Fibroblast of villous mesenchyme (primary cell): ENCODE measurements around the gene SLF2. TPM values are rescaled to one million over a fixed set of nuclear protein-coding genes. Genes with fewer than 3 reads are reported as not detected.

ENCODE experiments used
- DNase-seq: peaks from one replicate; pipeline ENCODE4 v3.0.0-alpha.2; 2010; ENCODE audit warnings: low read depth
- H3K4me3 ChIP-seq: 2 replicates; pipeline ENCODE4 v1.5.1; 2011; ENCODE audit warnings: low read depth, mild to moderate bottlenecking, low read length
- total RNA-seq: library from RNA; depleted of rRNA; stranded (reverse); fragments of >200 nt; gene quantifications from 2 replicates; pipeline ENCODE4 v1.2.3, GENCODE V29; 2012
- TF ChIP-seq, protein P1 (sequence below): IDR thresholded peaks from 2 replicates; pipeline ENCODE4 v1.5.1; 2012; ENCODE audit warnings: low read depth, mild to moderate bottlenecking, low read length; ENCODE audit not compliant: insufficient read depth

SLF2 gene
- total RNA-seq, 1 donor, result 55.7 TPM

DNA sequence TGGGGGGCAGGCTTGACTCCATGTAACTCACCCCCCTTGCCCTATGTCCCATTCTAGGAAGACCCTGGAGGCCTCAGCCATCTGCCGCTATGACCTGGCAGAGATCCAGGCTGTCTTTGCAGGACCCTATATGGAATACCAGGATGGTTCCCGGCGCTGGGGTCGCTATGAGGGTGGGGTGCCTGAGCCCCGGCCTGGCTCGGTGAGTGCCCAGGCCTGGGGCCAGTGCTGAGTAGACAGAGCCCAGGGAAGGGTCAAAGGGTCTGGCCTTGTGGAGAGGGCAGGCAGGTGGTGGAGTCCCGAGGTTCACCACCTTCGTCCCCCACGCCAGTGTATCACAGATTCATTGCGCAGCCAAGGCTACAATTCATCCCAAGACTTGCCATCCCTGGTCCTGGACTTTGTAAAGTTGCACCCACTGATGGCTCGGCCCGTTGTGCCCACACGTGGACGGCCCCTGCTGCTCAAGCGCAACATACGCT lies 67.1 kb downstream of the SLF2 start:
- no peak overlapping the region for H3K4me3 ChIP-seq
- no peak for DNase-seq
- TF ChIP-seq, protein P1, sequence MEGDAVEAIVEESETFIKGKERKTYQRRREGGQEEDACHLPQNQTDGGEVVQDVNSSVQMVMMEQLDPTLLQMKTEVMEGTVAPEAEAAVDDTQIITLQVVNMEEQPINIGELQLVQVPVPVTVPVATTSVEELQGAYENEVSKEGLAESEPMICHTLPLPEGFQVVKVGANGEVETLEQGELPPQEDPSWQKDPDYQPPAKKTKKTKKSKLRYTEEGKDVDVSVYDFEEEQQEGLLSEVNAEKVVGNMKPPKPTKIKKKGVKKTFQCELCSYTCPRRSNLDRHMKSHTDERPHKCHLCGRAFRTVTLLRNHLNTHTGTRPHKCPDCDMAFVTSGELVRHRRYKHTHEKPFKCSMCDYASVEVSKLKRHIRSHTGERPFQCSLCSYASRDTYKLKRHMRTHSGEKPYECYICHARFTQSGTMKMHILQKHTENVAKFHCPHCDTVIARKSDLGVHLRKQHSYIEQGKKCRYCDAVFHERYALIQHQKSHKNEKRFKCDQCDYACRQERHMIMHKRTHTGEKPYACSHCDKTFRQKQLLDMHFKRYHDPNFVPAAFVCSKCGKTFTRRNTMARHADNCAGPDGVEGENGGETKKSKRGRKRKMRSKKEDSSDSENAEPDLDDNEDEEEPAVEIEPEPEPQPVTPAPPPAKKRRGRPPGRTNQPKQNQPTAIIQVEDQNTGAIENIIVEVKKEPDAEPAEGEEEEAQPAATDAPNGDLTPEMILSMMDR, result no peak

DNA sequence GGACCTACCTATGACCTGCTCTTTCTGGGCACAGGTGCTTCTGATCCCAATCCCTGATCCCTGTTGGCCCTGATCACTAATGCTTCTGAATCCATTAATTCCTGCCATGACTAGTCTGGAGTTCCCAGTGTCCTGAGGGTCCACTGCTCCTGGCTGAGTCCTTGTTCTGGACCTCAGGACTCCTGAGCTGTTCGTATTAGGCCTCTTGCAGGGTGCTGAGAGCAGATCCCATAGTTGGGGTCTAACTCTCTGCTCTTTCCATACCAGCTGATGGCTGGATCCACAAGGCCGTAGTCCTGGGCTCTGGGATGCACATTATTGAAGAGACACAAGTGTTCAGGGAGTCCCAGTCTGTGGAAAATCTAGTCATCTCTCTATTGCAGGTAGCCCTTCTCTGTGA lies 67.5 kb downstream of the SLF2 start:
- DNase-seq, result no peak
- TF ChIP-seq, protein P1, result no peak

DNA sequence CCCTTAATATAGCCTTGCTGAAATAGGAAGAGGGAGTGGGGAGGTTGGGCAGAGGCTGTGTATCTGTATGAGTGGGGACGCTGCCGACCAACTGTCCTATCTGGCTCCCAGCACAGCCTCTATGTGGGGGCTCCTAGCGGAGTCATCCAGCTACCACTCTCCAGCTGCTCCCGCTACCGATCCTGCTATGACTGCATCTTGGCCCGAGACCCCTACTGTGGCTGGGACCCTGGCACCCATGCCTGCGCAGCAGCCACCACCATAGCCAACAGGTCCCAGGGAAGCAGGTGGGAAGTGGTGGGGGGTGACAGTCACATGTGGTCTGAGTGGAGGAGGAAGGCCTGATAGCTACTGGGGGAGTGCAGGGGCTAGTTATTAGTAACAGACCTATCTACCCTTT lies 67.9 kb downstream of the SLF2 start:
- H3K4me3 ChIP-seq, result no peak overlapping the region
- no peak for DNase-seq
- TF ChIP-seq, protein P1, result no peak

More for the DNA sequence above, 67.5 kb downstream of the SLF2 start:
- H3K4me3 ChIP-seq, result no peak overlapping the region

DNA sequence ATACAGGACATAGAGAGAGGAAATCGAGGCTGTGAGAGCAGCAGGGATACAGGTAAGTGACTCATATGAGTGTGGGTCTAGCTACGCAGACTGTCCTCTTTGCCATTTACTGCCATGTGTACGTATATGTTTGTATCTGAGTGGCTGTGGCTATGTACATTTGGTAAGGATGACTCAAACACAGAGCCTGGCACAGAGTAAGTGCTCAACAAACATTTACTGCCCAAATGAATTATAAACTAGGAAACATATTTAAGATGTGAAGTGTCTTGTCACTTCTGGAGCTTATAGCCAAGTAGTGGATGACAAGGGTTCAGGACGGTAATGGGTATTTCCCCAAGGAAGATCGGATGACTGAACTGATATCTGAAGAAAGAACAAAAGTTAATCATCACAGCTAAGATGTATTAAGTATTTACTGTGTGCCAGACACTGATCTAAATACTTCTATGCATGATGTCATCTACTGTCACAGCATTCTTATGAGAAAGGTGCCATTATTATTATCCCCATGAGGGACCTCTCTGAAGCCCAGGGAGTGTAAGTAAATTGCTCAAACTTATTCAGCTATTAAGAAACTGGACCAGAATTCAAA lies 68.5 kb downstream of the SLF2 start:
- DNase-seq, result no peak
- no peak overlapping the region for H3K4me3 ChIP-seq
- TF ChIP-seq, protein P1, result no peak

DNA sequence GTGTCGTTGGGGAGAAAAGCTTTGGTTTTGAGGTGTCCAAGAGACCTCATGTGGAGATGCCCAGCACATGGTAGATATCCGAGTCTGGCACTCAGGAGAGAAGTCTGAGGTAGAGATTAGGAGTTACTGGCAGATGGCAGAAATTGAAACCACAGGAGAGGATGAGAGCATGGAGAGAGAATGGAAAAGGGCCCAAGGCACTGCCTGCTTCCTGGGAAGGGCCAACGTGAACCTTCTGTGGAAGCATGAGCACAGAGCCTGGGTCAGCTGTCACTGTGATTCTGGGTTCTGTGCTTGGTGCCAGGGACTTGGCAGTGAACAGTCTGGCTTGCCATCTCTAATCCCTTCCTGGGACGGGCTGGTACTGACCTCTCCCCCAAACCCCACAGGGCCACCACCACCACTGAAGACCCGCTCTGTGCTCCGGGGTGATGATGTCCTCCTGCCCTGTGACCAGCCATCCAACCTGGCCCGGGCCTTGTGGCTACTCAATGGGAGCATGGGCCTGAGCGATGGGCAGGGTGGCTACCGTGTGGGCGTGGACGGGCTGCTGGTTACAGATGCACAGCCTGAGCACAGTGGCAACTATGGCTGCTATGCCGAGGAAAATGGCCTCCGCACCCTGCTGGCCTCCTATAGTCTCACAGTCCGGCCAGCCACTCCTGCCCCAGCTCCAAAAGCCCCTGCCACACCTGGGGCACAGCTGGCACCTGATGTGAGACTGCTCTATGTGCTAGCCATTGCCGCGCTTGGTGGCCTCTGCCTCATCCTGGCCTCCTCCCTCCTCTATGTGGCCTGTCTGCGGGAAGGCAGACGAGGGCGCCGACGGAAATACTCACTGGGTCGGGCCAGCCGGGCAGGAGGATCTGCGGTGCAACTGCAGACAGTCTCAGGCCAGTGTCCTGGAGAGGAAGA lies 70.4 kb downstream of the SLF2 start:
- DNase-seq, result no peak
- TF ChIP-seq, protein P1, result no peak
- H3K4me3 ChIP-seq, result no peak overlapping the region

DNA sequence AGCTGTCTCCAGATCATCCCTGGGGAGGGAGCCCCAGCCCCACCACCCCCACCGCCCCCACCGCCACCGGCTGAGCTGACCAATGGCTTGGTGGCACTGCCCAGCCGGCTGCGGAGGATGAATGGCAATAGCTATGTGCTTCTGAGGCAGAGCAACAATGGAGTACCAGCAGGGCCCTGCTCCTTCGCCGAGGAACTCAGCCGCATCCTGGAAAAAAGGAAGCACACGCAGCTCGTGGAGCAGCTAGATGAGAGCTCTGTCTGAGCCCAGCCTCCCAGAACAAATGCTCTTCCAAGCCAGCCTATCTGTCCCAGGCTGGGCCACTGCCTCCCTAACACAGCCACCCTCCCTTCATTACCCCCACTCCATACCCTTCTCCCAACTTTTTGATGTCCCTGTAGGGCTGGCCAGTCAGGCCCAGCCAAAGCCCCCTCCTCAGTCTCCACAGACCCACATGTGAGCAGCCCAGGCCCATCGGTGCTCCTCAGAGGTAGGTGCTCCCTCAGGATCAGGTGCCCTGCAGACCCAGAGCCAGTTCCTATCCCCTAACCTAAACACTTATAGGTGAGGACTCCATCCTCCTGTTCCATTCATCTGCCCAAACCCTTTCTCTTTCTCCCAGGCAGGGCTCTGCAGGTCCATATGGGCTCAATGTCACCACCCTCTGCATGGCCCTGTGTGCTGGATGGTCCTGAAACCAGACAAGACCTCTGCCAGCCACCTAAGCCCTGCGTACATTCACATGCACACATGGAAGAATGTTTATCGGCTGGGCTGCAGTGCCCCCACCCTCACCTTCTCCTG lies 71.3 kb downstream of the SLF2 start:
- TF ChIP-seq, protein P1, result no peak
- H3K4me3 ChIP-seq, result no peak overlapping the region
- no peak for DNase-seq
